HUDEP-2 (cell line): ENCODE measurements around the gene CDIP1.
"Not testable (repeated sequence)": the region's sequence is repeated elsewhere in the genome, so short reads cannot be mapped to it uniquely, and the experiment has no call there.

Experiments used
- DNase-seq, 76 experiments: peaks; one replicate each; lab custom pipeline; 2025; ENCODE audit not compliant: unreplicated experiment in 76 of 76; lab: John Stamatoyannopoulos, UW

CDIP1 gene

GRCh38 chr16:4538350-4539235 lies at the start of gene CDIP1:
CDIP1 (minus strand) TSS chr16:4538773; CDS start chr16:4514130, 24,643 bp downstream.
- peak; percentile 27 to 98 (median 95) for DNase-seq

- no peak for DNase-seq
Observed at GRCh38 chr16:4586291-4586690, 47.7 kb upstream of the CDIP1 start.

GRCh38 chr16:4583906-4584305 lies 45.3 kb upstream of the CDIP1 start:
- no peak for DNase-seq

- DNase-seq = no peak
Observed at GRCh38 chr16:4580250-4580649, 41.7 kb upstream of the CDIP1 start.

- no peak for DNase-seq
Observed at GRCh38 chr16:4578961-4579530, 40.5 kb upstream of the CDIP1 start.

GRCh38 chr16:4576008-4576407 lies 37.4 kb upstream of the CDIP1 start:
- no peak for DNase-seq

- no peak for DNase-seq
Observed at GRCh38 chr16:4574919-4575705, 36.5 kb upstream of the CDIP1 start.

GRCh38 chr16:4573926-4574325 lies 35.4 kb upstream of the CDIP1 start:
- DNase-seq = not testable (repeated sequence)

- peak in 1 of 76 experiments; percentile 4 for DNase-seq
Observed at GRCh38 chr16:4572715-4573114, 34.1 kb upstream of the CDIP1 start.

- no peak for DNase-seq
Observed at GRCh38 chr16:4570688-4571321, 32.2 kb upstream of the CDIP1 start.

- DNase-seq = no peak
Observed at GRCh38 chr16:4570086-4570485, 31.5 kb upstream of the CDIP1 start.

- no peak for DNase-seq
Observed at GRCh38 chr16:4566144-4566543, 27.6 kb upstream of the CDIP1 start.

GRCh38 chr16:4564661-4565267 lies 26.2 kb upstream of the CDIP1 start:
- DNase-seq = no peak

- no peak for DNase-seq
Observed at GRCh38 chr16:4561596-4561995, 23.0 kb upstream of the CDIP1 start.

- no peak for DNase-seq
Observed at GRCh38 chr16:4557973-4558372, 19.4 kb upstream of the CDIP1 start.

GRCh38 chr16:4556580-4556979 lies 18.0 kb upstream of the CDIP1 start:
- DNase-seq = no peak

- DNase-seq = no peak
Observed at GRCh38 chr16:4556112-4556511, 17.5 kb upstream of the CDIP1 start, which contains the start of gene C16orf96. C16orf96 (plus strand) TSS chr16:4556340; CDS start chr16:4556490, 150 bp downstream.

- no peak for DNase-seq
Observed at GRCh38 chr16:4552541-4552940, 14.0 kb upstream of the CDIP1 start.

GRCh38 chr16:4550591-4550990 lies 12.0 kb upstream of the CDIP1 start:
- DNase-seq = no peak

GRCh38 chr16:4548124-4548523 lies 9.6 kb upstream of the CDIP1 start:
- no peak for DNase-seq
